DND-41 (cell line): ENCODE results near the gene SMARCD2.

Experiments
- CTCF ChIP-seq: IDR thresholded peaks from 2 replicates; pipeline ENCODE4 v1.5.1; 2012; ENCODE audit warnings: borderline replicate concordance, low read length, moderate library complexity, mild to moderate bottlenecking; ENCODE audit not compliant: poor library complexity, severe bottlenecking; ENCODE audit errors: extremely low read depth
- EZH2 ChIP-seq: IDR thresholded peaks from 3 replicates; pipeline ENCODE4 v1.6.1; 2012; ENCODE audit warnings: borderline replicate concordance, low read depth, mild to moderate bottlenecking, moderate library complexity, low read length, inconsistent platforms; ENCODE audit not compliant: severe bottlenecking

- TF ChIP-seq CTCF (no peak), EZH2 (no peak)
These were observed 23.4 kb downstream of the SMARCD2 start for GRCh38 chr17:63819131-63819530.
